GM12892 (cell line): Measurements from ENCODE around the gene PBX1.

Experiments used
- POLR2A ChIP-seq: IDR thresholded peaks from 2 replicates; pipeline ENCODE4 v1.6.1; 2011; ENCODE audit warnings: low read depth, low read length, control low read depth
- TAF1 ChIP-seq: IDR thresholded peaks from 2 replicates; pipeline ENCODE4 v1.6.1; 2011; ENCODE audit warnings: low read depth, mild to moderate bottlenecking, control low read depth, low read length, borderline replicate concordance

- TF ChIP-seq POLR2A (no peak), TAF1 (no peak)
Measured at GRCh38 chr1:164709541-164710278, 150.7 kb downstream of the PBX1 start.
